ENCODE results near the gene RBM25.

The RBM25 gene

DNA sequence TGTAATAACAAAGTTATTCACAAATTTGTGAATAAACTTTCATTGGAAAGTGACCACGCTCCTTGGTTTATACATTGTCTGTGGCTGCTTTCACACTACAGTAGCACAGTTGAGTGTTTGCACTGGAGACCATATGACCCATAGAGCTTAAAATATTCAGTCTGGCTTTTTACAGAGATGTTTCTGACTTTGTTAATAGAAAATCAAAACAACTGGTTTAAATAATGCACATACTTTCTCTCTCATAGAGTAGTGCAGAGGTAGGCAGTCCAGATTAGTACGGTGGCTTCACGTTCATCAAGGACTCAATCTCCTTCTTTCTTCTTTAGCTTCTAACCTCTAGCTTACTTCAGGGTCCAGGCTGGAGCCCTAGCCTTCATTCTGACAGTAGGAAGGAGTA, 114.2 kb downstream of the RBM25 start:
- no peak for DNase-seq

DNA sequence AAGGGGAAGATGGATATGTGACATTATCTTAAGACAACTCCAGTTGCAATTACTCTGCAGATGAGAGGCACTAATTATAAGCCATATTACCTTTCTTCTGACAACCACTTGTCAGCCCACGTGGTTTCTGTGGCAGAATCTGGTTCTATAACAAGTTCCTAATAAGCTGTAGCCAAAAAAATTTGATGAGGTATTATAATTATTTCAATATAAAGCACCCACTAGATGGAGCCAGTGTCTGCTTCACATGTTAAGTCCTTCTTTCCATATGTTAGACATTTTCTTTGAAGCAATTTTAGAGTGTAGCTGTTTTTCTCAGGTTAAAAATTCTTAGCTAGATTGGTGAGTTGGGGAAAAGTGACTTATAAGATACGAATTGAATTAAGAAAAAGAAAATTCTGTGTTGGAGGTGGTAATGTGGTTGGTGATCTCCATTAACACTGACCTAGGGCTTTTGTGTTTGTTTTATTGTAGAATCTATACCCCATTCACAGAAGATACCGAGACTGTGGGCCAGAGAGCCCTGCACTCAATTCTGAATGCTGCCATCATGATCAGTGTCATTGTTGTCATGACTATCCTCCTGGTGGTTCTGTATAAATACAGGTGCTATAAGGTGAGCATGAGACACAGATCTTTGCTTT, 114.9 kb downstream of the RBM25 start:
- DNase-seq = peak; percentile 17
